T-cell (primary cell): ENCODE results near the gene GFI1. TPM values are rescaled to one million over a fixed set of nuclear protein-coding genes. Genes with fewer than 3 reads are reported as not detected.

ENCODE experiments used
- ATAC-seq, 4 experiments: fragments of 200-7000 bp in 3 of 4; fragments of 150-1000 bp in 1 of 4; cut with Tn5 transposase; replicated peaks in 1 of 4; 1 replicate in 3 of 4; 2 replicates in 1 of 4; pipeline ENCODE4 v1.10.0; 2021; ENCODE audit warnings: moderate library complexity in 3 of 4, mild to moderate bottlenecking in 2 of 4, moderate number of reproducible peaks in 1 of 4
- CTCF ChIA-PET, 2 donors: fragments of 300-600 bp; sonication (Branson Sonifier 250); formaldehyde crosslinking; loops; one replicate each; lab custom pipeline; 2022; ENCODE audit warnings: antibody characterized with exemption in 2 of 2; lab: Charles Lee
- POLR2A ChIA-PET, 2 donors: fragments of 300-600 bp; sonication (Branson Sonifier 250); formaldehyde crosslinking; loops; one replicate each; lab custom pipeline; 2022; ENCODE audit warnings: antibody characterized with exemption in 2 of 2; lab: Charles Lee
- DNase-seq, 35 experiments: peaks; one replicate each; pipeline versions ENCODE4 v3.0.0 to v3.0.0-alpha.2; 2013 to 2023
- H3K27ac ChIP-seq: one replicate; pipeline ENCODE4 v1.5.1; 2013; ENCODE audit warnings: low read length
- H3K27me3 ChIP-seq, 2 experiments: replicated peaks in 1 of 2; 1 replicate in 1 of 2; 2 replicates in 1 of 2; pipeline versions ENCODE4 v1.6.1 to v1.7.0; 2013; ENCODE audit warnings: low read length in 1 of 2, mixed read lengths in 1 of 2; ENCODE audit not compliant: control insufficient read depth in 2 of 2, insufficient read depth in 2 of 2; ENCODE audit errors: extremely low read depth in 1 of 2
- H3K36me3 ChIP-seq, 2 donors: 1 replicate in 1 of 2; 2 replicates in 1 of 2; pipeline versions ENCODE4 v1.6.1 to v1.7.0; 2013; ENCODE audit warnings: low read length in 1 of 2; ENCODE audit not compliant: control insufficient read depth in 2 of 2, insufficient read depth in 1 of 2; ENCODE audit errors: extremely low read depth in 1 of 2
- H3K4me1 ChIP-seq, 2 experiments: 1 replicate in 1 of 2; 2 replicates in 1 of 2; pipeline versions ENCODE4 v1.6.1 to v1.7.0; 2013; ENCODE audit warnings: low read length in 2 of 2, mixed read lengths in 1 of 2; ENCODE audit not compliant: insufficient read depth in 2 of 2, control insufficient read depth in 1 of 2; ENCODE audit errors: extremely low read depth in 1 of 2
- H3K4me3 ChIP-seq, 2 donors: 1 replicate in 1 of 2; 2 replicates in 1 of 2; pipeline versions ENCODE4 v1.5.1 to v1.7.0; 2013; ENCODE audit warnings: mild to moderate bottlenecking in 2 of 2, low read length in 1 of 2, moderate library complexity in 1 of 2; ENCODE audit not compliant: control insufficient read depth in 1 of 2; ENCODE audit errors: extremely low read depth in 1 of 2
- H3K9me3 ChIP-seq: 2 replicates; pipeline ENCODE4 v1.7.0; 2013
- H3K27ac Mint-ChIP-seq, 2 donors: one replicate each; pipeline ENCODE4 v1.8.0; 2020 to 2021; ENCODE audit warnings: mild to moderate bottlenecking in 2 of 2, mixed read lengths in 2 of 2
- H3K27me3 Mint-ChIP-seq, 2 donors: one replicate each; pipeline ENCODE4 v1.8.0; 2021 to 2022; ENCODE audit warnings: mixed read lengths in 2 of 2
- H3K36me3 Mint-ChIP-seq: one replicate; pipeline ENCODE4 v1.8.0; 2021; ENCODE audit warnings: mixed read lengths
- H3K4me1 Mint-ChIP-seq, 3 donors: one replicate each; pipeline ENCODE4 v1.8.0; 2020 to 2022; ENCODE audit warnings: mixed read lengths in 3 of 3, mild to moderate bottlenecking in 1 of 3
- H3K4me3 Mint-ChIP-seq, 3 donors: one replicate each; pipeline ENCODE4 v1.8.0; 2020 to 2022; ENCODE audit warnings: mild to moderate bottlenecking in 3 of 3, mixed read lengths in 3 of 3, moderate library complexity in 3 of 3
- H3K9me3 Mint-ChIP-seq, 3 donors: one replicate each; pipeline ENCODE4 v1.8.0; 2020 to 2022; ENCODE audit warnings: mixed read lengths in 3 of 3
- WGBS: methylation state at CpG from one replicate; pipeline ENCODE4 v1.1.5; 2013; ENCODE audit warnings: missing lambda C conversion rate; ENCODE audit not compliant: insufficient coverage; 5-methylcytosine and 5-hydroxymethylcytosine counted together
- total RNA-seq, 35 experiments: library from RNA in 6 of 35; stranded (reverse) in 6 of 35; fragments of 120-200 nt in 1 of 35; gene quantifications; one replicate each; pipeline versions ENCODE4 v1.2.1 to v1.2.4 and lab custom pipeline; 2013 to 2026

Gene GFI1
- total RNA-seq, 5 donors from 2014 or later (not counting 1 experiment from before 2014, with no cell fraction given), result 13.8 to 25.7 (median 20.1) TPM

DNA sequence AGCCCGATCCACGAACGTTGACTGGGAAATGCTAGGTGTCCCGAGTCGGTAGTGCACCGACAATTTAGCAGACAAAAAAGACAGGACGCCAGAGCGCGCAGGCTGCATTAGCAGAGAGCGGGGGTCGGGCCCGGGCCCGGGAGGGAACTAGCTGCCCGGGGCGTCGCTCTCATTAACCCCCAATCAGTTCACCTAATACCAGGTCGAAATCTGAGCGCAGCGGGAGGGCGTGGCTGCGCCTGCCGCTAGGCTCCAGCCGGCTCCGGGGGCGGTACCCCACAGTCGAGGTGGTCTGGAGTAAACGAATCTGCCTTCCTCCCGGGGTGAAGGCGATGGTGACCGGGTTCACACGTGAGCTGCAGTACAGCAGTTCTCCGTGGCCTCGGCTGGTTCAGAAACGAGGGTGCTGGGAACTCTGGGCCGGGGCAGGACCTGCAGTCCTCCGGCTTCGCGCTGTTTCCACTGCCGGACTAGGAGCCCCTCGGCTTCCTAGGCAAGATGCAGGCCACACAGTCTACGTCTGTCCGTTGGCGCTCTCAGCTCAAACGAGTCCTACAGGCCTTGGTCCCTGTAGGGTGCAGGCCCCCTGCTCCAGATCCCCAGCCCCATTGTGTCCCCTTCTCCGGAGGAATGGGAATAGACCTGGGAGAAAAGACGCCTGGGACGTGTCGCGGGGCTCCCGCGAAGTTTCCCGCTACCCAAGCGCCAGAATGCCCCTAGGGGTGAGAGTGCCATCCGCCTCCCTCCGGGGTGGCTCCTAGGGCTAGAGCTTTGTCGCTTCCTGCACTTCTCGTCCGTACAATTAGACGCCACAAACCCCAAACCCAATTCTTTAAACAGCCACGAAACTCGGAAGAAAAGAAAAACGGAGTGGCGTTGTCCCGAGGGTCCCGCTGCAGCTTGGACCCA lies 2.0 kb downstream of the GFI1 start:
- H3K9me3 ChIP-seq, result no peaks in the 10 kb centered on the region
- peaks cover 0 to 5% of the 10 kb centered on the region in 2 experiments for H3K27me3 ChIP-seq
- H3K27ac Mint-ChIP-seq, result peak overlapping the region; percentile 85 to 95
- ChIA-PET POLR2A (interaction anchor here in 1 of 2 donors (0.7 kb wide), 1 partner anchor 222 kb away, joined by 3 read pairs; no protein-coding TSS in a partner anchor), CTCF (interaction anchor here (0.6 to 3.8 kb wide), 15 partner anchors 8 to 477 kb away, joined by 3 to 21 read pairs (median 3); no protein-coding TSS in a partner anchor)
- peaks cover 9 to 52% of the 10 kb centered on the region in 2 experiments for H3K4me1 ChIP-seq
- peaks cover 0 to 12% of the 10 kb centered on the region in 2 donors for H3K36me3 ChIP-seq
- peak overlapping the region; percentile 77 to 95 for H3K4me3 ChIP-seq
- H3K27me3 Mint-ChIP-seq, result peaks cover 0 to 5% of the 10 kb centered on the region in 2 donors
- ATAC-seq (peak; percentile 31 to 47 (median 42)), DNase-seq (peak in 27 of 35 experiments; percentile 31 to 69 (median 46))
- H3K4me1 Mint-ChIP-seq, result peaks cover 37 to 42% (median 42%) of the 10 kb centered on the region in 3 donors
- H3K9me3 Mint-ChIP-seq, result no peaks in the 10 kb centered on the region
- WGBS, result under 1% methylated on average over 61 of the region's 65 CpGs
- peaks cover 7% of the 10 kb centered on the region for H3K36me3 Mint-ChIP-seq
- peak overlapping the region; percentile 73 for H3K27ac ChIP-seq
- H3K4me3 Mint-ChIP-seq, result peak overlapping the region; percentile 89 to 98 (median 95)

DNA sequence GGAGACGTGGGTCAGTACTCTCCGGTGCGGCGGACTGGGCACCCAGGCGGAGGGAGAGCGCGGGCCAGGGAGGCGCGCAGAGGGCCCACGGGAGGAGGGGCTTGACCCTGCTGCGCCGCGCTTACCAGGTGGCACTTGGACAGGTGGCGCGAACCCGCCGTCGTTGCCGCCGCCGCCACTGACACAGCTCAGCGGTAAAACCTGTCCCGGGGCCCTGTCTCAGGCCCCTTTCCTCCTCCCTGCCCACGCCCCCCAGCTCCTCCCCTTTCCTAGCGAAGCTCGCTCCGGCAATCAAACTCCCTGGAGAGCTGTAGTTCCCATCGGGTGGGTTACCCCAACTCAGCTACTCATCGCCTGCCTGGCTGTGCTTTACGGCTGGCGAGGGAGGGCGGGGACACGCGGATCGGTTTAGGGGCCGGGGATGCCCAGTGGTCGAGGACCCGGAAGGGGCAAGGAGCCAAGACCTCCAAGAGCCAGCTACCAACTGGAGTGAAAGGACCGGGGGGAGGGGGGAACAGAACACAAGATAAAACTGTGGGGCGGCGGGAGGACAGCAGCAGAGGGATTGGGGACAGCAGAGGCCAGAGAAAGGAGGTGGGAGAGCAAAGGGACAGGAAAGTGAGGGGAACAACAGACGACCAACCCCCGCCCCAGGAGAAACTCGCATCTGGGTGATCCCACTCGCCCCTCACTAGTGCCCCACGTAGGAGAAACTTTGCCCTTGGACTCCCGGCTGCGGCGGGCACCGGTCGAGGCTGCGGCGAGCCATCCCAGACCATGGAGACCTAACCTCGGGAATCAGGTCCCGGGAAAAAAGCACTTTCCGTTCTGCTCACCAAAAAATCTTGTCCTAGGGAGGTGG lies 2.9 kb downstream of the GFI1 start:
- Mint-ChIP-seq H3K9me3 (no peaks in the 10 kb centered on the region), H3K4me3 (peak overlapping the region; percentile 89 to 98 (median 95)), H3K36me3 (peaks cover 14% of the 10 kb centered on the region), H3K4me1 (peaks cover 39 to 46% (median 45%) of the 10 kb centered on the region in 3 donors), H3K27ac (peak overlapping the region; percentile 85 to 95), H3K27me3 (peaks cover 0 to 5% of the 10 kb centered on the region in 2 donors)
- DNase-seq (peak in 16 of 35 experiments; percentile 12 to 50 (median 28)), ATAC-seq (peak in 2 of 4 experiments; percentile 4 to 5)
- Histone ChIP-seq H3K4me1 (peaks cover 9 to 61% of the 10 kb centered on the region in 2 experiments), H3K27ac (peak overlapping the region; percentile 73), H3K4me3 (peak overlapping the region; percentile 77 to 95), H3K36me3 (peaks cover 5 to 15% of the 10 kb centered on the region in 2 donors), H3K27me3 (peaks cover 0 to 5% of the 10 kb centered on the region in 2 experiments), H3K9me3 (no peaks in the 10 kb centered on the region)
- WGBS, result 0% methylated on average over 46 of the region's 56 CpGs
- ChIA-PET CTCF (interaction anchor here (0.6 to 3.8 kb wide), 13 partner anchors 9 to 988 kb away, joined by 3 to 21 read pairs (median 6); no protein-coding TSS in a partner anchor), POLR2A (interaction anchor here (0.6 to 1.0 kb wide), 4 partner anchors 12 to 170 kb away, joined by 3 to 7 read pairs (median 4); no protein-coding TSS in a partner anchor)

DNA sequence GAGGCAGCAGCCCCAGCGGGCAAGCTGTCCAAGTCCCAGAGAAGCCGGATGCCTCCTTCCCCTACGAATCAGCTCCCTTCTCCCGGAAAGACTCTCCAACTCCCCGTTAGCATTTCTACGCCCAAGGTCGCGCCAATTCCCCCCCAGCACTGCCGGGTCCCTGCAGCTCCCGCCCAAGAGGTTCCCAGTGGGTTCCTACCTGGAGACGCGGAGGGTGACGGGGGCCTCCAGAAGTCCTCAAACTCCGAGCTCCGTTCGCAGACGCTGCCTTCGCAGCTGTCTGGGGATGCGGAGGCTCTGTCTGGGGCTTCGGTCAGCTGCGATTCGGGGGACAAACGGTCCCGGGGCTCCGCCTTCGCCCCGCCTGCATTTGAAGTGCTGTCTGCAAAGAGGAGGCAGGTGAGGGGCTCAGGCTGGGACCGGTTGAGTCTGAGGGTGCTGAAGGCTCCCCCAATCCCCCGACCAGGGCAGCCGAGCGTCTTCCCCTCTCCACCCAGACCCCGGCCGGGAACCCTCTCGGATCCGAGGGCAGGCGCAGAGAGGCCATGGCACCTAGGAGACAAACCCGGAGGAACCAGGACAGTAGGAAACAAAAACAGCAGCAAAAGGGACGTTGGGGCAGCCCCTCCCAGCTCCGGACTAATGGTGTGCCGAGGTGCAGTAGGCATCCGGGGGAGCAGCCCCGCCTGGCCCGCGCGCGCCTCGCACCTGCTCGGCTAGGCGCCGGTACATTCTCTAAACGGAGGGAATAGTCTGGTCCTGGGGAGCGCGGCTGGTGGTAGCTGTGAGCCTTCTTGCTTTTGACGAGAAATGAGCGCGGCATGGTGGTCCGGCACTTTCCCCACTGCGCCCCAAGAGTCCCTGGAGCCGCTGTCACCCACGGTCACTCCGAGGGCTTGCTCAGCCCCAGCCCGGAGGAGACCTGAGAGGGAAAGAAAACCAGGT lies 3.8 kb downstream of the GFI1 start:
- ChIA-PET POLR2A (interaction anchor here (0.6 to 1.0 kb wide), 3 partner anchors 11 to 169 kb away, joined by 3 to 7 read pairs (median 6); no protein-coding TSS in a partner anchor), CTCF (interaction anchor here (0.6 to 1.7 kb wide), 11 partner anchors 8 to 987 kb away, joined by 3 to 7 read pairs (median 5); no protein-coding TSS in a partner anchor)
- Mint-ChIP-seq H3K36me3 (peaks cover 20% of the 10 kb centered on the region), H3K9me3 (no peaks in the 10 kb centered on the region), H3K27me3 (peaks cover 0 to 5% of the 10 kb centered on the region in 2 donors), H3K4me3 (peak overlapping the region; percentile 89 to 98 (median 95)), H3K4me1 (peaks cover 39 to 46% (median 45%) of the 10 kb centered on the region in 3 donors), H3K27ac (peak overlapping the region; percentile 80 to 95)
- DNase-seq (peak in 24 of 35 experiments; percentile 10 to 59 (median 38)), ATAC-seq (peak; percentile 21 to 34 (median 31))
- peaks cover 5 to 23% of the 10 kb centered on the region in 2 donors for H3K36me3 ChIP-seq
- H3K4me1 ChIP-seq, result peaks cover 8 to 70% of the 10 kb centered on the region in 2 experiments
- H3K4me3 ChIP-seq, result peak overlapping the region; percentile 77 to 95
- WGBS, result 1% methylated on average over 51 of the region's 62 CpGs
- peak overlapping the region; percentile 2 for H3K27ac ChIP-seq
- peaks cover 0 to 5% of the 10 kb centered on the region in 2 experiments for H3K27me3 ChIP-seq
- H3K9me3 ChIP-seq, result no peaks in the 10 kb centered on the region

- Mint-ChIP-seq H3K4me1 (peaks cover 44 to 45% (median 45%) of the 10 kb centered on the region in 3 donors), H3K36me3 (peaks cover 20% of the 10 kb centered on the region), H3K9me3 (no peaks in the 10 kb centered on the region), H3K27ac (peak overlapping the region; percentile 80 to 95), H3K4me3 (peak overlapping the region; percentile 89 to 98 (median 95)), H3K27me3 (peaks cover 0 to 5% of the 10 kb centered on the region in 2 donors)
- H3K27me3 ChIP-seq, result peaks cover 0 to 5% of the 10 kb centered on the region in 2 experiments
- ChIA-PET CTCF (interaction anchor here in 1 of 2 donors (0.7 to 1.7 kb wide), 3 partner anchors 172 to 451 kb away, joined by 3 to 6 read pairs (median 4); no protein-coding TSS in a partner anchor), POLR2A (no interaction called here)
- ATAC-seq (no peak), DNase-seq (no peak)
- 31% methylated on average over 34 of the region's 39 CpGs for WGBS
- peaks cover 5 to 28% of the 10 kb centered on the region in 2 donors for H3K36me3 ChIP-seq
- peak overlapping the region; percentile 2 for H3K27ac ChIP-seq
- peak overlapping the region; percentile 77 to 95 for H3K4me3 ChIP-seq
- peaks cover 10 to 73% of the 10 kb centered on the region in 2 experiments for H3K4me1 ChIP-seq
- H3K9me3 ChIP-seq, result no peaks in the 10 kb centered on the region
These were observed 4.6 kb downstream of the GFI1 start for GRCh38 chr1:92481971-92482664.

DNA sequence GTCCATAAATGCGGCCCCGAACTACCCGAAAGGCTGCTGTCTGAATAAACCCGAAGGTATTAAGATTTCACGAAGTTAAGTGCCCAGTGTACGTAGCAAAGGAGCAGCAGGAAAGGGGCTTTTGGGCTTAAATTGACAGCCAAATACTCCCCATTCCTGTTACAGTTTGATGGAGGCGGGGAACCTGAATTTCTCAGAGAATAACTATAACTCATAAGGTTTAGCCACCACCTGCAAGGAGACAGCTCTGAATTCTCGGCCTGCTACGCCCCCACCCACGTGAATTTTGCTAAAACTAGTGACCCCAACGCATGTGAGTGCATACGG lies 5.2 kb downstream of the GFI1 start:
- H3K9me3 ChIP-seq, result no peaks in the 10 kb centered on the region
- no peak overlapping the region for H3K27ac ChIP-seq
- peaks cover 20% of the 10 kb centered on the region for H3K36me3 Mint-ChIP-seq
- H3K4me3 ChIP-seq, result peak overlapping the region in 1 of 2 donors; percentile 77
- peaks cover 15 to 74% of the 10 kb centered on the region in 2 experiments for H3K4me1 ChIP-seq
- POLR2A ChIA-PET, result no interaction called here
- H3K4me1 Mint-ChIP-seq, result peaks cover 49 to 51% (median 50%) of the 10 kb centered on the region in 3 donors
- H3K36me3 ChIP-seq, result peaks cover 5 to 28% of the 10 kb centered on the region in 2 donors
- DNase-seq (no peak), ATAC-seq (no peak)
- peaks cover 0 to 5% of the 10 kb centered on the region in 2 experiments for H3K27me3 ChIP-seq
- H3K9me3 Mint-ChIP-seq, result no peaks in the 10 kb centered on the region
- no peak overlapping the region for H3K27ac Mint-ChIP-seq
- H3K4me3 Mint-ChIP-seq, result peak overlapping the region; percentile 89 to 98 (median 95)
- CTCF ChIA-PET, result no interaction called here
- 100% methylated on average over 3 of the region's 12 CpGs for whole genome bisulfite sequencing
- peaks cover 0 to 5% of the 10 kb centered on the region in 2 donors for H3K27me3 Mint-ChIP-seq
